ENCODE results near the gene CYFIP1.

CYFIP1 gene

GRCh38 chr15:22967084-22967770 is 12.9 kb downstream of the CYFIP1 start:
- no peak for DNase-seq

GRCh38 chr15:22966321-22967083 is 13.7 kb downstream of the CYFIP1 start:
- DNase-seq = no peak

GRCh38 chr15:22963641-22964040 is 16.5 kb downstream of the CYFIP1 start:
- DNase-seq = no peak

- no peak for DNase-seq
These were observed 17.6 kb downstream of the CYFIP1 start for GRCh38 chr15:22962611-22963010.

GRCh38 chr15:22961762-22962161 is 18.4 kb downstream of the CYFIP1 start:
- peak; percentile 41 to 65 (median 43) for DNase-seq

GRCh38 chr15:22960556-22960955 is 19.6 kb downstream of the CYFIP1 start:
- no peak for DNase-seq

GRCh38 chr15:22960126-22960525 is 20.0 kb downstream of the CYFIP1 start:
- DNase-seq = no peak

GRCh38 chr15:22959321-22960101 is 20.7 kb downstream of the CYFIP1 start:
- DNase-seq = no peak

GRCh38 chr15:22958487-22959280 is 21.5 kb downstream of the CYFIP1 start:
- DNase-seq = no peak

- peak; percentile 82 to 90 (median 84) for DNase-seq
These were observed 23.2 kb downstream of the CYFIP1 start for GRCh38 chr15:22956978-22957260.

GRCh38 chr15:22956257-22956977 is 23.8 kb downstream of the CYFIP1 start:
- DNase-seq = no peak

GRCh38 chr15:22955544-22956119 is 24.5 kb downstream of the CYFIP1 start:
- DNase-seq = peak in 2 of 3 donors; percentile 35 to 66

GRCh38 chr15:22954798-22955543 is 25.2 kb downstream of the CYFIP1 start:
- DNase-seq = no peak

- DNase-seq = no peak
These were observed 25.8 kb downstream of the CYFIP1 start for GRCh38 chr15:22954326-22954725.

GRCh38 chr15:22952796-22953579 is 27.2 kb downstream of the CYFIP1 start:
- DNase-seq = no peak

GRCh38 chr15:22951381-22952280 is 28.5 kb downstream of the CYFIP1 start:
- DNase-seq = no peak

GRCh38 chr15:22951031-22951380 is 29.2 kb downstream of the CYFIP1 start:
- no peak for DNase-seq

GRCh38 chr15:22950256-22950990 is 29.7 kb downstream of the CYFIP1 start:
- DNase-seq = peak in 1 of 3 donors; percentile 15
